ENCODE data around the gene ARHGEF28. TPM values are rescaled to one million over a fixed set of nuclear protein-coding genes. Genes with fewer than 3 reads are reported as not detected.

Gene ARHGEF28
- total RNA-seq, 2 experiments from 2014 or later = not detected

- DNase-seq = no peak
- Mint-ChIP-seq H3K36me3 (ENCODE audit: low read depth) (no peaks in the 10 kb centered on the region), H3K27me3 (ENCODE audit: low read depth) (peaks cover 14% of the 10 kb centered on the region), H3K4me1 (ENCODE audit: low read depth) (no peaks in the 10 kb centered on the region), H3K9me3 (ENCODE audit: insufficient read depth) (no peaks in the 10 kb centered on the region), H3K27ac (no peak overlapping the region), H3K4me3 (no peak overlapping the region)
- no peak for ATAC-seq
- CTCF ChIA-PET = no interaction called here
- POLR2A ChIA-PET = no interaction called here
Measured at GRCh38 chr5:73838901-73839300, 212.9 kb downstream of the ARHGEF28 start.

GRCh38 chr5:73841641-73842040 is 215.6 kb downstream of the ARHGEF28 start:
- no peak overlapping the region for H3K4me3 Mint-ChIP-seq
- H3K36me3 Mint-ChIP-seq (ENCODE audit: low read depth) = no peaks in the 10 kb centered on the region
- no peaks in the 10 kb centered on the region for H3K4me1 Mint-ChIP-seq (ENCODE audit: low read depth)
- ChIA-PET POLR2A (no interaction called here), CTCF (no interaction called here)
- DNase-seq (no peak), ATAC-seq (no peak)
- H3K27ac Mint-ChIP-seq = no peak overlapping the region
- no peaks in the 10 kb centered on the region for H3K9me3 Mint-ChIP-seq (ENCODE audit: insufficient read depth)
- peaks cover 11% of the 10 kb centered on the region for H3K27me3 Mint-ChIP-seq (ENCODE audit: low read depth)

GRCh38 chr5:73844165-73844564 is 218.2 kb downstream of the ARHGEF28 start:
- Mint-ChIP-seq H3K36me3 (ENCODE audit: low read depth) (no peaks in the 10 kb centered on the region), H3K27ac (no peak overlapping the region), H3K4me1 (ENCODE audit: low read depth) (no peaks in the 10 kb centered on the region), H3K4me3 (no peak overlapping the region), H3K9me3 (ENCODE audit: insufficient read depth) (no peaks in the 10 kb centered on the region), H3K27me3 (ENCODE audit: low read depth) (peaks cover 8% of the 10 kb centered on the region)
- CTCF ChIA-PET = no interaction called here
- no peak for ATAC-seq
- POLR2A ChIA-PET = no interaction called here
- no peak for DNase-seq

- H3K27ac Mint-ChIP-seq = no peak overlapping the region
- no peak for DNase-seq
- ChIA-PET POLR2A (no interaction called here), CTCF (no interaction called here)
- ATAC-seq = no peak
- no peaks in the 10 kb centered on the region for H3K9me3 Mint-ChIP-seq (ENCODE audit: insufficient read depth)
- H3K36me3 Mint-ChIP-seq (ENCODE audit: low read depth) = no peaks in the 10 kb centered on the region
- H3K4me1 Mint-ChIP-seq (ENCODE audit: low read depth) = no peaks in the 10 kb centered on the region
- H3K4me3 Mint-ChIP-seq = no peak overlapping the region
- H3K27me3 Mint-ChIP-seq (ENCODE audit: low read depth) = peaks cover 5% of the 10 kb centered on the region
Measured at GRCh38 chr5:73851471-73852181, 225.6 kb downstream of the ARHGEF28 start.

- Mint-ChIP-seq H3K27ac (no peak overlapping the region), H3K4me1 (ENCODE audit: low read depth) (no peaks in the 10 kb centered on the region), H3K9me3 (ENCODE audit: insufficient read depth) (no peaks in the 10 kb centered on the region), H3K4me3 (no peak overlapping the region), H3K36me3 (ENCODE audit: low read depth) (no peaks in the 10 kb centered on the region), H3K27me3 (ENCODE audit: low read depth) (peaks cover 7% of the 10 kb centered on the region)
- POLR2A ChIA-PET = no interaction called here
- ATAC-seq (no peak), DNase-seq (no peak)
- CTCF ChIA-PET = no interaction called here
Measured at GRCh38 chr5:73853091-73853490, 227.1 kb downstream of the ARHGEF28 start.

- H3K4me3 Mint-ChIP-seq = no peak overlapping the region
Measured at GRCh38 chr5:73856997-73857396, 231.0 kb downstream of the ARHGEF28 start.

GRCh38 chr5:73857446-73857845 is 231.4 kb downstream of the ARHGEF28 start:
- no peak overlapping the region for H3K4me3 Mint-ChIP-seq
- ATAC-seq (no peak), DNase-seq (no peak)
- POLR2A ChIA-PET = no interaction called here
- peaks cover 7% of the 10 kb centered on the region for H3K27me3 Mint-ChIP-seq (ENCODE audit: low read depth)
- CTCF ChIA-PET = no interaction called here
- no peaks in the 10 kb centered on the region for H3K9me3 Mint-ChIP-seq (ENCODE audit: insufficient read depth)
- H3K27ac Mint-ChIP-seq = no peak overlapping the region
- no peaks in the 10 kb centered on the region for H3K4me1 Mint-ChIP-seq (ENCODE audit: low read depth)
- H3K36me3 Mint-ChIP-seq (ENCODE audit: low read depth) = no peaks in the 10 kb centered on the region

More at GRCh38 chr5:73856997-73857396, 231.0 kb downstream of the ARHGEF28 start:
- ChIA-PET POLR2A (no interaction called here), CTCF (no interaction called here)
- DNase-seq = no peak
- H3K4me1 Mint-ChIP-seq (ENCODE audit: low read depth) = no peaks in the 10 kb centered on the region
- ATAC-seq = no peak
- no peak overlapping the region for H3K27ac Mint-ChIP-seq
- no peaks in the 10 kb centered on the region for H3K9me3 Mint-ChIP-seq (ENCODE audit: insufficient read depth)
- peaks cover 6% of the 10 kb centered on the region for H3K27me3 Mint-ChIP-seq (ENCODE audit: low read depth)
- H3K36me3 Mint-ChIP-seq (ENCODE audit: low read depth) = no peaks in the 10 kb centered on the region

- POLR2A ChIA-PET = no interaction called here
- DNase-seq = no peak
- no peak for ATAC-seq
- no peaks in the 10 kb centered on the region for H3K9me3 Mint-ChIP-seq (ENCODE audit: insufficient read depth)
- no peak overlapping the region for H3K27ac Mint-ChIP-seq
- CTCF ChIA-PET = no interaction called here
- no peaks in the 10 kb centered on the region for H3K36me3 Mint-ChIP-seq (ENCODE audit: low read depth)
- no peak overlapping the region for H3K4me3 Mint-ChIP-seq
- H3K27me3 Mint-ChIP-seq (ENCODE audit: low read depth) = peaks cover 6% of the 10 kb centered on the region
- H3K4me1 Mint-ChIP-seq (ENCODE audit: low read depth) = no peaks in the 10 kb centered on the region
Measured at GRCh38 chr5:73858054-73858453, 232.1 kb downstream of the ARHGEF28 start.

GRCh38 chr5:73858776-73859175 is 232.8 kb downstream of the ARHGEF28 start:
- no peak overlapping the region for H3K4me3 Mint-ChIP-seq
- H3K27ac Mint-ChIP-seq = no peak overlapping the region
- H3K4me1 Mint-ChIP-seq (ENCODE audit: low read depth) = no peaks in the 10 kb centered on the region
- peaks cover 6% of the 10 kb centered on the region for H3K27me3 Mint-ChIP-seq (ENCODE audit: low read depth)
- DNase-seq = no peak
- H3K36me3 Mint-ChIP-seq (ENCODE audit: low read depth) = no peaks in the 10 kb centered on the region
- H3K9me3 Mint-ChIP-seq (ENCODE audit: insufficient read depth) = no peaks in the 10 kb centered on the region
- no peak for ATAC-seq
- CTCF ChIA-PET = no interaction called here
- POLR2A ChIA-PET = no interaction called here

GRCh38 chr5:73859696-73860095 is 233.7 kb downstream of the ARHGEF28 start:
- no peaks in the 10 kb centered on the region for H3K4me1 Mint-ChIP-seq (ENCODE audit: low read depth)
- CTCF ChIA-PET = no interaction called here
- no peak overlapping the region for H3K27ac Mint-ChIP-seq
- H3K4me3 Mint-ChIP-seq = no peak overlapping the region
- DNase-seq (no peak), ATAC-seq (no peak)
- POLR2A ChIA-PET = no interaction called here
- H3K9me3 Mint-ChIP-seq (ENCODE audit: insufficient read depth) = no peaks in the 10 kb centered on the region
- H3K27me3 Mint-ChIP-seq (ENCODE audit: low read depth) = peaks cover 9% of the 10 kb centered on the region
- H3K36me3 Mint-ChIP-seq (ENCODE audit: low read depth) = no peaks in the 10 kb centered on the region

- Mint-ChIP-seq H3K27me3 (ENCODE audit: low read depth) (peaks cover 12% of the 10 kb centered on the region), H3K27ac (no peak overlapping the region), H3K4me3 (no peak overlapping the region), H3K4me1 (ENCODE audit: low read depth) (no peaks in the 10 kb centered on the region), H3K36me3 (ENCODE audit: low read depth) (no peaks in the 10 kb centered on the region), H3K9me3 (ENCODE audit: insufficient read depth) (no peaks in the 10 kb centered on the region)
- ChIA-PET CTCF (no interaction called here), POLR2A (no interaction called here)
- no peak for ATAC-seq
- no peak for DNase-seq
Measured at GRCh38 chr5:73861313-73861988, 235.5 kb downstream of the ARHGEF28 start.

GRCh38 chr5:73862796-73863195 is 236.8 kb downstream of the ARHGEF28 start:
- DNase-seq (no peak), ATAC-seq (no peak)
- ChIA-PET POLR2A (no interaction called here), CTCF (no interaction called here)
- Mint-ChIP-seq H3K4me1 (ENCODE audit: low read depth) (no peaks in the 10 kb centered on the region), H3K9me3 (ENCODE audit: insufficient read depth) (no peaks in the 10 kb centered on the region), H3K27me3 (ENCODE audit: low read depth) (peaks cover 12% of the 10 kb centered on the region), H3K4me3 (no peak overlapping the region), H3K36me3 (ENCODE audit: low read depth) (no peaks in the 10 kb centered on the region), H3K27ac (no peak overlapping the region)

GRCh38 chr5:73863876-73864275 is 237.9 kb downstream of the ARHGEF28 start:
- POLR2A ChIA-PET = no interaction called here
- no peak for ATAC-seq
- peaks cover 8% of the 10 kb centered on the region for H3K27me3 Mint-ChIP-seq (ENCODE audit: low read depth)

More at GRCh38 chr5:73863876-73864275, 237.9 kb downstream of the ARHGEF28 start:
- H3K4me3 Mint-ChIP-seq = no peak overlapping the region
- H3K4me1 Mint-ChIP-seq (ENCODE audit: low read depth) = no peaks in the 10 kb centered on the region
- DNase-seq = no peak
- no peak overlapping the region for H3K27ac Mint-ChIP-seq
- H3K36me3 Mint-ChIP-seq (ENCODE audit: low read depth) = no peaks in the 10 kb centered on the region
- CTCF ChIA-PET = no interaction called here
- no peaks in the 10 kb centered on the region for H3K9me3 Mint-ChIP-seq (ENCODE audit: insufficient read depth)

All from activated CD8-positive, alpha-beta T cell treated with anti-CD3 and anti-CD28 coated beads, Interleukin-2, amount 10 ng/mL, durations not matched to agents 7 days and 5 days (primary cell).